ENCODE measurements around the gene MED8. TPM values are rescaled to one million over a fixed set of nuclear protein-coding genes. Genes with fewer than 3 reads are reported as not detected.

The MED8 gene
- total and polyA plus RNA-seq, 2 of the 13 experiments (the other 11 are each of a cell fraction or from before 2014, with no cell fraction given) = 16.9 to 77.4 TPM

DNA sequence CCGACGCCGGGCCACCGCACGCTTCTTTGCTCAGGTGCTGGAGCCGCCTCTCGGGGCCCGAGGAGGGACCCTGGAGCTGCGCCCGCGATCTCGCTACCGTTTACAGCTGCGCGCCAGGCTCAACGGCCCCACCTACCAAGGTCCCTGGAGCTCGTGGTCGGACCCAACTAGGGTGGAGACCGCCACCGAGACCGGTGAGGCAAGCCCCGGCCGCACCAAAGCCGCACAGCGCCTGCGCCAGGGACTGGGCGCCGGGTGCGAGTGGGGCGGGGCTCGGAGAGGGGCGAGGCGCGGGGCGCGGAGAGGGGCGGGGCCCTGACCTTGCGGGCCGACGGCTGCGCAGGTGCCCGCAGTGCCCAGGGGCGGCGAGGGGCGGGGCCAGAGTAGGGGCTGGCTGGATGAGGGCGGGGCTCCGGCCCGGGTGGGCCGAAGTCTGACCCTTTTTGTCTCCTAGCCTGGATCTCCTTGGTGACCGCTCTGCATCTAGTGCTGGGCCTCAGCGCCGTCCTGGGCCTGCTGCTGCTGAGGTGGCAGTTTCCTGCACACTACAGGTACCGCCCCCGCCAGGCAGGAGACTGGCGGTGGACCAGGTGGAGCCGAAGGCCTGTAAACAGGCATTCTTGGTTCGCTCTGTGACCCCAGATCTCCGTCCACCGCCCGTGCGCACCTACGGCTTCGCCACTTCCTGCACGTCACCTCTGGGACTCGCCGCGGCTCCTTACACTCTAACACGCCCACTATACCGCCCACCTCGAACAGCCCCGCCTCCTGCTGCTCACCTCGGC, 40.6 kb downstream of the MED8 start (continued):
- TF ChIP-seq, protein P1, sequence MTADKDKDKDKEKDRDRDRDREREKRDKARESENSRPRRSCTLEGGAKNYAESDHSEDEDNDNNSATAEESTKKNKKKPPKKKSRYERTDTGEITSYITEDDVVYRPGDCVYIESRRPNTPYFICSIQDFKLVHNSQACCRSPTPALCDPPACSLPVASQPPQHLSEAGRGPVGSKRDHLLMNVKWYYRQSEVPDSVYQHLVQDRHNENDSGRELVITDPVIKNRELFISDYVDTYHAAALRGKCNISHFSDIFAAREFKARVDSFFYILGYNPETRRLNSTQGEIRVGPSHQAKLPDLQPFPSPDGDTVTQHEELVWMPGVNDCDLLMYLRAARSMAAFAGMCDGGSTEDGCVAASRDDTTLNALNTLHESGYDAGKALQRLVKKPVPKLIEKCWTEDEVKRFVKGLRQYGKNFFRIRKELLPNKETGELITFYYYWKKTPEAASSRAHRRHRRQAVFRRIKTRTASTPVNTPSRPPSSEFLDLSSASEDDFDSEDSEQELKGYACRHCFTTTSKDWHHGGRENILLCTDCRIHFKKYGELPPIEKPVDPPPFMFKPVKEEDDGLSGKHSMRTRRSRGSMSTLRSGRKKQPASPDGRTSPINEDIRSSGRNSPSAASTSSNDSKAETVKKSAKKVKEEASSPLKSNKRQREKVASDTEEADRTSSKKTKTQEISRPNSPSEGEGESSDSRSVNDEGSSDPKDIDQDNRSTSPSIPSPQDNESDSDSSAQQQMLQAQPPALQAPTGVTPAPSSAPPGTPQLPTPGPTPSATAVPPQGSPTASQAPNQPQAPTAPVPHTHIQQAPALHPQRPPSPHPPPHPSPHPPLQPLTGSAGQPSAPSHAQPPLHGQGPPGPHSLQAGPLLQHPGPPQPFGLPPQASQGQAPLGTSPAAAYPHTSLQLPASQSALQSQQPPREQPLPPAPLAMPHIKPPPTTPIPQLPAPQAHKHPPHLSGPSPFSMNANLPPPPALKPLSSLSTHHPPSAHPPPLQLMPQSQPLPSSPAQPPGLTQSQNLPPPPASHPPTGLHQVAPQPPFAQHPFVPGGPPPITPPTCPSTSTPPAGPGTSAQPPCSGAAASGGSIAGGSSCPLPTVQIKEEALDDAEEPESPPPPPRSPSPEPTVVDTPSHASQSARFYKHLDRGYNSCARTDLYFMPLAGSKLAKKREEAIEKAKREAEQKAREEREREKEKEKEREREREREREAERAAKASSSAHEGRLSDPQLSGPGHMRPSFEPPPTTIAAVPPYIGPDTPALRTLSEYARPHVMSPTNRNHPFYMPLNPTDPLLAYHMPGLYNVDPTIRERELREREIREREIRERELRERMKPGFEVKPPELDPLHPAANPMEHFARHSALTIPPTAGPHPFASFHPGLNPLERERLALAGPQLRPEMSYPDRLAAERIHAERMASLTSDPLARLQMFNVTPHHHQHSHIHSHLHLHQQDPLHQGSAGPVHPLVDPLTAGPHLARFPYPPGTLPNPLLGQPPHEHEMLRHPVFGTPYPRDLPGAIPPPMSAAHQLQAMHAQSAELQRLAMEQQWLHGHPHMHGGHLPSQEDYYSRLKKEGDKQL (CRISPR knock-in tag; IDR thresholded peaks at IDR 0.05; ENCODE audit: low read depth) = no peak
- 0 out of 2 replicates have a peak, but pooled peaks have one; percentile 43 for TF ChIP-seq ZIK1 (CRISPR knock-in tag; IDR thresholded peaks at IDR 0.05; ENCODE audit: borderline replicate concordance, low read depth)
- no peak for TF ChIP-seq NR3C1 (CRISPR knock-in tag; IDR thresholded peaks at IDR 0.05)
- TF ChIP-seq, protein P2, sequence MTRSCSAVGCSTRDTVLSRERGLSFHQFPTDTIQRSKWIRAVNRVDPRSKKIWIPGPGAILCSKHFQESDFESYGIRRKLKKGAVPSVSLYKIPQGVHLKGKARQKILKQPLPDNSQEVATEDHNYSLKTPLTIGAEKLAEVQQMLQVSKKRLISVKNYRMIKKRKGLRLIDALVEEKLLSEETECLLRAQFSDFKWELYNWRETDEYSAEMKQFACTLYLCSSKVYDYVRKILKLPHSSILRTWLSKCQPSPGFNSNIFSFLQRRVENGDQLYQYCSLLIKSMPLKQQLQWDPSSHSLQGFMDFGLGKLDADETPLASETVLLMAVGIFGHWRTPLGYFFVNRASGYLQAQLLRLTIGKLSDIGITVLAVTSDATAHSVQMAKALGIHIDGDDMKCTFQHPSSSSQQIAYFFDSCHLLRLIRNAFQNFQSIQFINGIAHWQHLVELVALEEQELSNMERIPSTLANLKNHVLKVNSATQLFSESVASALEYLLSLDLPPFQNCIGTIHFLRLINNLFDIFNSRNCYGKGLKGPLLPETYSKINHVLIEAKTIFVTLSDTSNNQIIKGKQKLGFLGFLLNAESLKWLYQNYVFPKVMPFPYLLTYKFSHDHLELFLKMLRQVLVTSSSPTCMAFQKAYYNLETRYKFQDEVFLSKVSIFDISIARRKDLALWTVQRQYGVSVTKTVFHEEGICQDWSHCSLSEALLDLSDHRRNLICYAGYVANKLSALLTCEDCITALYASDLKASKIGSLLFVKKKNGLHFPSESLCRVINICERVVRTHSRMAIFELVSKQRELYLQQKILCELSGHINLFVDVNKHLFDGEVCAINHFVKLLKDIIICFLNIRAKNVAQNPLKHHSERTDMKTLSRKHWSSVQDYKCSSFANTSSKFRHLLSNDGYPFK (CRISPR knock-in tag; IDR thresholded peaks at IDR 0.05; ENCODE audit: borderline replicate concordance) = no peak
- TF ChIP-seq, protein P3, sequence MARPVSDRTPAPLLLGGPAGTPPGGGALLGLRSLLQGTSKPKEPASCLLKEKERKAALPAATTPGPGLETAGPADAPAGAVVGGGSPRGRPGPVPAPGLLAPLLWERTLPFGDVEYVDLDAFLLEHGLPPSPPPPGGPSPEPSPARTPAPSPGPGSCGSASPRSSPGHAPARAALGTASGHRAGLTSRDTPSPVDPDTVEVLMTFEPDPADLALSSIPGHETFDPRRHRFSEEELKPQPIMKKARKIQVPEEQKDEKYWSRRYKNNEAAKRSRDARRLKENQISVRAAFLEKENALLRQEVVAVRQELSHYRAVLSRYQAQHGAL (CRISPR knock-in tag; IDR thresholded peaks at IDR 0.05; ENCODE audit: not compliant biosample characterization) = peak; percentile 34
- TF ChIP-seq ZNF550 (CRISPR knock-in tag; IDR thresholded peaks at IDR 0.05; ENCODE audit: borderline replicate concordance) = no peak
- TF ChIP-seq ZNF44 (CRISPR knock-in tag; IDR thresholded peaks at IDR 0.05) = no peak
- no peak for TF ChIP-seq ZNF572 (CRISPR knock-in tag; IDR thresholded peaks at IDR 0.05)
- TF ChIP-seq ATM (IDR thresholded peaks at IDR 0.05; ENCODE audit: borderline replicate concordance) = no peak
- no peak for TF ChIP-seq ZNF589 (CRISPR knock-in tag; conservative IDR thresholded peaks at IDR 0.05)
- peak; percentile 77; the same call in 1 of the 2 replicates for TF ChIP-seq ZMAT3 (CRISPR knock-in tag; conservative IDR thresholded peaks at IDR 0.05)
- TF ChIP-seq ZNF776 (CRISPR knock-in tag; IDR thresholded peaks at IDR 0.05) = no peak; the same call in 1 of the 2 replicates

All from HepG2 (cell line).